SU-DHL-6 (cell line): ENCODE results near the gene ALG11.
"Not testable (repeated sequence)": the region's sequence is repeated elsewhere in the genome, so short reads cannot be mapped to it uniquely, and the experiment has no call there.

ENCODE experiments used
- H2AFZ ChIP-seq: fragments of 200-600 bp; sonication (generic); 2 replicates; pipeline ENCODE4 v1.6.1; 2014; ENCODE audit warnings: low read depth, mild to moderate bottlenecking, moderate library complexity, mixed read lengths, antibody characterized with exemption, low read length; ENCODE audit not compliant: severe bottlenecking
- H3F3A ChIP-seq: fragments of 200-600 bp; shearing (Covaris generic); 2 replicates; pipeline ENCODE4 v1.6.0; 2016; ENCODE audit warnings: antibody characterized with exemption, mild to moderate bottlenecking; ENCODE audit not compliant: insufficient read depth
- H3K27ac ChIP-seq: fragments of 200-600 bp; sonication (generic); 2 replicates; pipeline ENCODE4 v1.5.1; 2016; ENCODE audit warnings: low read depth, mild to moderate bottlenecking, low read length, moderate library complexity, mixed read lengths
- H3K27me3 ChIP-seq: fragments of 200-600 bp; sonication (generic), shearing (Covaris generic); 2 replicates; pipeline ENCODE4 v1.6.0; 2014; ENCODE audit warnings: mild to moderate bottlenecking, low read length
- H3K36me3 ChIP-seq: fragments of 200-600 bp; sonication (generic); 2 replicates; pipeline ENCODE4 v1.6.1; 2014; ENCODE audit warnings: mild to moderate bottlenecking, low read length, mixed read lengths
- H3K4me2 ChIP-seq: fragments of 300-600, 200-600 bp; shearing (Covaris generic), sonication (generic); 2 replicates; pipeline ENCODE4 v1.6.0; 2014; ENCODE audit warnings: low read length, low read depth, mild to moderate bottlenecking; ENCODE audit not compliant: poor library complexity, severe bottlenecking
- H3K4me3 ChIP-seq: fragments of 200-600 bp; sonication (generic); 2 replicates; pipeline ENCODE4 v1.5.1; 2014; ENCODE audit warnings: antibody characterized with exemption, low read length, mild to moderate bottlenecking, mixed read lengths; ENCODE audit not compliant: insufficient read depth, poor library complexity, severe bottlenecking
- H3K79me2 ChIP-seq: fragments of 200-600 bp; sonication (generic); 2 replicates; pipeline ENCODE4 v1.6.1; 2014; ENCODE audit warnings: mild to moderate bottlenecking, low read length, moderate library complexity; ENCODE audit not compliant: insufficient read depth
- H3K9ac ChIP-seq: fragments of 200-600 bp; sonication (generic); 2 replicates; pipeline ENCODE4 v1.7.0; 2014; ENCODE audit warnings: mild to moderate bottlenecking, low read length
- H3K9me2 ChIP-seq: fragments of 200-600 bp; sonication (generic); replicated peaks from 2 replicates; pipeline ENCODE4 v1.6.1; 2014; ENCODE audit warnings: low read length; ENCODE audit not compliant: insufficient read depth
- H3K9me3 ChIP-seq: fragments of 200-600 bp; sonication (generic); 2 replicates; pipeline ENCODE4 v1.6.1; 2014; ENCODE audit warnings: low read length, mixed read lengths; ENCODE audit not compliant: insufficient read depth
- H4K20me1 ChIP-seq: fragments of 200-600 bp; sonication (generic); 2 replicates; pipeline ENCODE4 v1.6.1; 2014; ENCODE audit warnings: low read depth, mild to moderate bottlenecking, antibody characterized with exemption, low read length, moderate library complexity, mixed read lengths
- EZH2phosphoT487 ChIP-seq: fragments of 200-600 bp; sonication (generic), shearing (Covaris generic); conservative IDR thresholded peaks from 2 replicates; pipeline ENCODE4 v1.6.1; 2018; ENCODE audit warnings: mild to moderate bottlenecking, antibody characterized with exemption, low read length, moderate library complexity, mixed read lengths
- TF ChIP-seq, protein P1 (sequence below): fragments of 200-600 bp; sonication (generic); IDR thresholded peaks from one replicate; pipeline ENCODE4 v1.5.1; 2017; ENCODE audit warnings: antibody characterized with exemption, mild to moderate bottlenecking, low read length, moderate library complexity; ENCODE audit not compliant: insufficient read depth, poor library complexity, severe bottlenecking

Gene ALG11

GRCh38 chr13:52027832-52028231 lies 15.6 kb downstream of the ALG11 start:
- H3K27ac ChIP-seq = no peak overlapping the region
- peaks cover 8% of the 10 kb centered on the region; the same call in 1 of the 2 replicates for H3K36me3 ChIP-seq
- H2AFZ ChIP-seq = no peak overlapping the region
- H3K4me2 ChIP-seq = no peak overlapping the region
- H4K20me1 ChIP-seq = no peaks in the 10 kb centered on the region
- H3F3A ChIP-seq = no peaks in the 10 kb centered on the region
- peaks cover 9% of the 10 kb centered on the region; the same call in 1 of the 2 replicates for H3K79me2 ChIP-seq
- no peaks in the 10 kb centered on the region for H3K9me3 ChIP-seq
- H3K27me3 ChIP-seq = no peaks in the 10 kb centered on the region
- no peaks in the 10 kb centered on the region for H3K9me2 ChIP-seq
- no peak overlapping the region for H3K9ac ChIP-seq
- no peak for TF ChIP-seq EZH2phosphoT487
- TF ChIP-seq, protein P1, sequence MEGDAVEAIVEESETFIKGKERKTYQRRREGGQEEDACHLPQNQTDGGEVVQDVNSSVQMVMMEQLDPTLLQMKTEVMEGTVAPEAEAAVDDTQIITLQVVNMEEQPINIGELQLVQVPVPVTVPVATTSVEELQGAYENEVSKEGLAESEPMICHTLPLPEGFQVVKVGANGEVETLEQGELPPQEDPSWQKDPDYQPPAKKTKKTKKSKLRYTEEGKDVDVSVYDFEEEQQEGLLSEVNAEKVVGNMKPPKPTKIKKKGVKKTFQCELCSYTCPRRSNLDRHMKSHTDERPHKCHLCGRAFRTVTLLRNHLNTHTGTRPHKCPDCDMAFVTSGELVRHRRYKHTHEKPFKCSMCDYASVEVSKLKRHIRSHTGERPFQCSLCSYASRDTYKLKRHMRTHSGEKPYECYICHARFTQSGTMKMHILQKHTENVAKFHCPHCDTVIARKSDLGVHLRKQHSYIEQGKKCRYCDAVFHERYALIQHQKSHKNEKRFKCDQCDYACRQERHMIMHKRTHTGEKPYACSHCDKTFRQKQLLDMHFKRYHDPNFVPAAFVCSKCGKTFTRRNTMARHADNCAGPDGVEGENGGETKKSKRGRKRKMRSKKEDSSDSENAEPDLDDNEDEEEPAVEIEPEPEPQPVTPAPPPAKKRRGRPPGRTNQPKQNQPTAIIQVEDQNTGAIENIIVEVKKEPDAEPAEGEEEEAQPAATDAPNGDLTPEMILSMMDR = no peak
- H3K4me3 ChIP-seq = no peak overlapping the region

GRCh38 chr13:52029569-52029968 lies 17.4 kb downstream of the ALG11 start:
- Histone ChIP-seq H3K36me3 (0 out of 2 replicates have a peak, but pooled peaks cover 2% of the 10 kb centered on the region), H3K9ac (no peak overlapping the region)
- TF ChIP-seq, protein P1 = no peak
- TF ChIP-seq EZH2phosphoT487 = no peak

GRCh38 chr13:52030401-52030800 lies 18.2 kb downstream of the ALG11 start:
- H2AFZ ChIP-seq = not testable (repeated sequence)

More at GRCh38 chr13:52029569-52029968, 17.4 kb downstream of the ALG11 start:
- peaks cover 9% of the 10 kb centered on the region; the same call in 1 of the 2 replicates for H3K79me2 ChIP-seq
- H3K27me3 ChIP-seq = no peaks in the 10 kb centered on the region
- H3K4me2 ChIP-seq = no peak overlapping the region
- no peak overlapping the region for H3K4me3 ChIP-seq
- H2AFZ ChIP-seq = no peak overlapping the region
- no peaks in the 10 kb centered on the region for H3K9me2 ChIP-seq
- H3K9me3 ChIP-seq = no peaks in the 10 kb centered on the region
- no peaks in the 10 kb centered on the region for H3F3A ChIP-seq
- H4K20me1 ChIP-seq = no peaks in the 10 kb centered on the region
- no peak overlapping the region for H3K27ac ChIP-seq

DNA sequence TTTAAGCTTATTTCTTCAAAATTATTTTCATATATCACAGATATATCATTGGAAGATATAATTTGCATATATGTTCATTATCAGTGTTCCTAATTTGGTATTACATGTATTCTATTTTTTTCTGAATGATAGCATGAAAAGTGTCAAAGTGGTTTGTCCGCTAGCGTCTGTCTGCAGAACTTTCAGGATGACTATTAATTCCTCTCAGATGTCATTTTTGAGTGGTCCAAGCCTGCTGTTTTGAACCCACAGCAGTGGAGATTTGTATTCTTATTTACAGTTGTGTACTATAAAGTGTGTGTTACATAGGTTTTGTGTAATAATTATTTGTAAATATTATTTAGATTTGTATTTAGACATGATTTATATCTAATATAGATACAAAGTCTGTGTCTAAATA lies 20.8 kb downstream of the ALG11 start:
- H3K27ac ChIP-seq = no peak overlapping the region
- H2AFZ ChIP-seq = no peak overlapping the region
- H3K4me3 ChIP-seq = no peak overlapping the region
- H3K9me3 ChIP-seq = no peaks in the 10 kb centered on the region
- no peaks in the 10 kb centered on the region for H3K27me3 ChIP-seq
- H4K20me1 ChIP-seq = 0 out of 2 replicates have a peak, but pooled peaks cover 3% of the 10 kb centered on the region
- no peaks in the 10 kb centered on the region for H3K36me3 ChIP-seq
- H3K4me2 ChIP-seq = no peak overlapping the region
- TF ChIP-seq, protein P1 = no peak
- TF ChIP-seq EZH2phosphoT487 = no peak
- H3K79me2 ChIP-seq = no peaks in the 10 kb centered on the region
- H3K9ac ChIP-seq = no peak overlapping the region
- no peaks in the 10 kb centered on the region for H3F3A ChIP-seq
- H3K9me2 ChIP-seq = no peaks in the 10 kb centered on the region

More at GRCh38 chr13:52030401-52030800, 18.2 kb downstream of the ALG11 start:
- not testable (repeated sequence) for H3K9ac ChIP-seq, H3K79me2 ChIP-seq, H3K27ac ChIP-seq, H3K9me2 ChIP-seq, H3K9me3 ChIP-seq, H4K20me1 ChIP-seq, H3K4me3 ChIP-seq, H3K36me3 ChIP-seq, H3K4me2 ChIP-seq, H3K27me3 ChIP-seq, H3F3A ChIP-seq
